DND-41 (cell line): Measurements from ENCODE around the gene TAF9B.

Source experiments
- ATAC-seq: fragments of 200-7000 bp; cut with Tn5 transposase; 3 replicates; pipeline ENCODE4 v1.9.1; 2021; ENCODE audit warnings: low read depth; ENCODE audit not compliant: insufficient read depth
- DNase-seq: peaks from one replicate; pipeline ENCODE4 v3.0.0-alpha.2; 2020
- H2AFZ ChIP-seq: 2 replicates; pipeline ENCODE4 v1.6.0; 2012; ENCODE audit warnings: low read depth, low read length
- H3K27ac ChIP-seq: 2 replicates; pipeline ENCODE4 v1.5.1; 2012; ENCODE audit warnings: low read length, inconsistent platforms
- H3K27me3 ChIP-seq: fragments of 200-600 bp; sonication (generic); 2 replicates; pipeline ENCODE4 v1.6.0; 2012; ENCODE audit warnings: low read length, mild to moderate bottlenecking, inconsistent platforms; ENCODE audit not compliant: insufficient read depth, poor library complexity
- H3K36me3 ChIP-seq: 2 replicates; pipeline ENCODE4 v1.5.1; 2012; ENCODE audit warnings: low read length, inconsistent platforms; ENCODE audit not compliant: insufficient read depth
- H3K4me1 ChIP-seq: 2 replicates; pipeline ENCODE4 v1.5.1; 2012; ENCODE audit warnings: mild to moderate bottlenecking, low read length; ENCODE audit not compliant: insufficient read depth
- H3K4me2 ChIP-seq: 2 replicates; pipeline ENCODE4 v1.6.0; 2012; ENCODE audit warnings: mild to moderate bottlenecking, moderate library complexity, low read length, inconsistent platforms; ENCODE audit not compliant: insufficient read depth
- H3K4me3 ChIP-seq, 2 experiments: fragments of 200-600 bp in 1 of 2; shearing (Covaris generic) in 1 of 2; 2 replicates each; pipeline ENCODE4 v1.5.1; 2012 to 2016; ENCODE audit warnings: inconsistent platforms in 2 of 2, low read length in 2 of 2, mild to moderate bottlenecking in 2 of 2, low read depth in 1 of 2, moderate library complexity in 1 of 2
- H3K79me2 ChIP-seq: 2 replicates; pipeline ENCODE4 v1.6.0; 2012; ENCODE audit warnings: low read length, inconsistent platforms; ENCODE audit not compliant: insufficient read depth
- H3K9ac ChIP-seq: 2 replicates; pipeline ENCODE4 v1.6.0; 2012; ENCODE audit warnings: low read depth, mild to moderate bottlenecking, inconsistent platforms, low read length, moderate library complexity
- H3K9me3 ChIP-seq: 2 replicates; pipeline ENCODE4 v1.5.1; 2012; ENCODE audit warnings: low read length, moderate library complexity, mild to moderate bottlenecking, inconsistent platforms; ENCODE audit not compliant: insufficient read depth, severe bottlenecking
- H4K20me1 ChIP-seq: 2 replicates; pipeline ENCODE4 v1.6.0; 2012; ENCODE audit warnings: low read length; ENCODE audit not compliant: insufficient read depth
- CTCF ChIP-seq: IDR thresholded peaks from 2 replicates; pipeline ENCODE4 v1.5.1; 2012; ENCODE audit warnings: borderline replicate concordance, low read length, moderate library complexity, mild to moderate bottlenecking; ENCODE audit not compliant: poor library complexity, severe bottlenecking; ENCODE audit errors: extremely low read depth
- EZH2 ChIP-seq: IDR thresholded peaks from 3 replicates; pipeline ENCODE4 v1.6.1; 2012; ENCODE audit warnings: borderline replicate concordance, low read depth, mild to moderate bottlenecking, moderate library complexity, low read length, inconsistent platforms; ENCODE audit not compliant: severe bottlenecking

The TAF9B gene

GRCh38 chrX:78124307-78124706 lies 15.1 kb downstream of the TAF9B start:
- H3K36me3 ChIP-seq = peaks cover 98% of the 10 kb centered on the region
- H4K20me1 ChIP-seq = peaks cover 35% of the 10 kb centered on the region
- peak; percentile 61 for ATAC-seq

GRCh38 chrX:78123190-78123589 lies 16.3 kb downstream of the TAF9B start:
- Histone ChIP-seq H3K4me2 (no peak overlapping the region), H2AFZ (no peak overlapping the region), H3K79me2 (peaks cover 73% of the 10 kb centered on the region)

More at GRCh38 chrX:78124307-78124706, 15.1 kb downstream of the TAF9B start:
- Histone ChIP-seq H3K27ac (no peak overlapping the region), H2AFZ (no peak overlapping the region), H3K27me3 (no peaks in the 10 kb centered on the region), H3K4me2 (no peak overlapping the region), H3K79me2 (peaks cover 63% of the 10 kb centered on the region), H3K4me3 (no peak overlapping the region), H3K4me1 (peaks cover 6% of the 10 kb centered on the region; the same call in 1 of the 2 replicates), H3K9me3 (no peaks in the 10 kb centered on the region), H3K9ac (no peak overlapping the region)
- no peak for TF ChIP-seq EZH2
- TF ChIP-seq CTCF = peak; percentile 42
- no peak for DNase-seq

GRCh38 chrX:78119521-78120227 lies 19.8 kb downstream of the TAF9B start:
- peaks cover 66% of the 10 kb centered on the region for H4K20me1 ChIP-seq
- no peak for DNase-seq

More at GRCh38 chrX:78123190-78123589, 16.3 kb downstream of the TAF9B start:
- TF ChIP-seq EZH2 (no peak), CTCF (no peak)
- H3K4me1 ChIP-seq = peaks cover 6% of the 10 kb centered on the region; the same call in 1 of the 2 replicates
- DNase-seq (no peak), ATAC-seq (no peak)
- H3K27me3 ChIP-seq = no peaks in the 10 kb centered on the region
- H4K20me1 ChIP-seq = peaks cover 43% of the 10 kb centered on the region
- H3K9me3 ChIP-seq = no peaks in the 10 kb centered on the region
- no peak overlapping the region for H3K9ac ChIP-seq
- peaks cover 100% of the 10 kb centered on the region for H3K36me3 ChIP-seq
- H3K4me3 ChIP-seq = no peak overlapping the region
- no peak overlapping the region for H3K27ac ChIP-seq

More at GRCh38 chrX:78119521-78120227, 19.8 kb downstream of the TAF9B start:
- no peak overlapping the region for H3K4me2 ChIP-seq
- peaks cover 30% of the 10 kb centered on the region for H3K4me1 ChIP-seq
- TF ChIP-seq CTCF (peak; percentile 49), EZH2 (no peak)
- no peak for ATAC-seq
- H2AFZ ChIP-seq = no peak overlapping the region
- no peaks in the 10 kb centered on the region for H3K27me3 ChIP-seq
- H3K4me3 ChIP-seq = no peak overlapping the region
- H3K36me3 ChIP-seq = peaks cover 100% of the 10 kb centered on the region
- H3K27ac ChIP-seq = no peak overlapping the region
- H3K9me3 ChIP-seq = no peaks in the 10 kb centered on the region
- H3K9ac ChIP-seq = no peak overlapping the region
- H3K79me2 ChIP-seq = peaks cover 97% of the 10 kb centered on the region
